Muscle layer of colon (tissue), 2 donors: ENCODE data around the gene COL26A1.
"Not testable (repeated sequence)": the region's sequence is repeated elsewhere in the genome, so short reads cannot be mapped to it uniquely, and the experiment has no call there.

Experiments used
- H3K27ac ChIP-seq: one replicate; pipeline ENCODE4 v1.7.0; 2013; ENCODE audit warnings: low read depth, mild to moderate bottlenecking, low read length, moderate library complexity
- H3K27me3 ChIP-seq, 2 donors: one replicate each; pipeline ENCODE4 v1.7.0; 2013; ENCODE audit warnings: low read length in 2 of 2, mild to moderate bottlenecking in 2 of 2; ENCODE audit not compliant: insufficient read depth in 2 of 2, control insufficient read depth in 1 of 2
- H3K36me3 ChIP-seq: one replicate; pipeline ENCODE4 v1.7.0; 2013; ENCODE audit warnings: mild to moderate bottlenecking, low read length; ENCODE audit not compliant: insufficient read depth
- H3K4me1 ChIP-seq: one replicate; pipeline ENCODE4 v1.7.0; 2013; ENCODE audit warnings: mild to moderate bottlenecking, low read length; ENCODE audit not compliant: insufficient read depth
- H3K4me3 ChIP-seq, 2 donors: one replicate each; pipeline ENCODE4 v1.7.0; 2013; ENCODE audit warnings: low read length in 2 of 2, low read depth in 1 of 2, mild to moderate bottlenecking in 1 of 2, moderate library complexity in 1 of 2
- H3K9ac ChIP-seq: one replicate; pipeline ENCODE4 v1.7.0; 2013; ENCODE audit warnings: low read length
- H3K9me3 ChIP-seq: one replicate; pipeline ENCODE4 v1.7.0; 2013; ENCODE audit warnings: mild to moderate bottlenecking, low read length
- donor health status: abdominal sarcoma.
- donor health status: Adenocarcinoma of cecum.

Gene COL26A1

GRCh38 chr7:101434155-101434554, 71.5 kb downstream of the COL26A1 start:
- not testable (repeated sequence) for H3K9me3 ChIP-seq, H3K36me3 ChIP-seq, H3K4me1 ChIP-seq, H3K4me3 ChIP-seq, H3K27ac ChIP-seq, H3K9ac ChIP-seq
- peaks cover 0 to 16% of the 10 kb centered on the region in 2 donors for H3K27me3 ChIP-seq

DNA sequence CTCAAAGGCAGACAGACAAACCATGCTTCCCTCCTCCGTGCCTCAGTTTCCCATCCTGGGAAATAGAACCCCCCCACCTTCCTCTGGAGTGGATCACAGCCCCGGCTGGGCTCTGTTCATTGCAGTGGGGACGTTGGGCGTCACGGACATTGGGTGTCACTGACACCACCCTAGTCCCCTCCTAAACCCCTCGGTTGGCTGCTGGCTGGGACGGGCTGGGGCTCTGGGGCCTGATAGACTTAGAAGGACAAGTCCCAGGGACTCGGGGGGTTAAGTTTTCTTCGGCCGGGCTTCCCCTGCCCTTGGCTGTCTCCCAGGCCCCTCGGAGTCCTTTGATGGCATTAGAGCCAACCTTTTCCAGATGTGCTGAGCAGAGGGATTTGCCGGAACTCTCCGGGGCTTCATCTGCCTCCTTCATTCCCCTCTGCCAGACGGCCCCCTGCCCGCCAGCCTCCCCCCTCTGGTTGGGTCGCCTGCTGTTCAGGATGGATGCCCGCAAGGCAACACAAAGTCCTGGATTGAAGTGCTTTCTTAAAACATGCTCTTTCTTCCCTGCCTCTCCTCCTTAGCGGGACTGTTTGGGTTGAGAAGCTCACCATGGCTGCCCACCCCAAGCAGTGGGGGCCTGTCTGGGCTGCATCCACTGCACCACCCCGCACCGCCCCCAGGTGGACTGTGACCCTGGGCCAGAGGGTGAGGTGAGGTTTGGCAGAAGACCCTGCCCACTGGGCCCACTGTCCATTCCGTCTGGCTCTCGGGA, 73.0 kb downstream of the COL26A1 start:
- no peak overlapping the region for H3K9ac ChIP-seq
- no peaks in the 10 kb centered on the region for H3K9me3 ChIP-seq
- peaks cover 0 to 16% of the 10 kb centered on the region in 2 donors for H3K27me3 ChIP-seq
- no peak overlapping the region for H3K4me3 ChIP-seq
- no peaks in the 10 kb centered on the region for H3K4me1 ChIP-seq
- no peak overlapping the region for H3K27ac ChIP-seq
- no peaks in the 10 kb centered on the region for H3K36me3 ChIP-seq

DNA sequence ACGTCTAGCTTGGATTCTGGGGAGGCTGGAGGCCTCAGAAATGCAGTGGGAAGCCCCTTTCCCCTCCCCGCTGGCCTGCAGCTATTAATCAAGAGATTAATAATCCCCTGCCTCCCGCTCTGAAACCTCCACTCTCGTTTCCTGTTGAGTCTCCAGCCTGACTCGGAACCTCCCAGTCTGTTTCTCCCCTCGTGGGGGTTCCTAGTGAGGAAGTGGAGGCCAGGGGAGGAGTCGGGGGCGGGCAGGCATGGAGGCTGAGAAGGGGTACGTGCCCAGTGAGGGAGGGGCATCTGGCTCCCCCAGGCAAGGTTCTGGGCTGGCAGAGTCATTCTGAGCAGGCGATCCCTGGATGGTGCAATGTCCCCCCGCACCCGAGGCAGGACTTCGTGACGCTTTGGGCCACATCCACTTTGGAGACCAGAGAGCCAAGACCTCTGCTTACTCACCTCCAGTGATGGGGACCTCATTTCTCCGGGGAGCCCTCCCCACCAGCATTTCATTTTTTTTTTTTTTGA, 73.6 kb downstream of the COL26A1 start:
- Histone ChIP-seq H3K4me1 (no peaks in the 10 kb centered on the region), H3K27ac (no peak overlapping the region), H3K9me3 (no peaks in the 10 kb centered on the region), H3K36me3 (no peaks in the 10 kb centered on the region), H3K4me3 (no peak overlapping the region), H3K27me3 (peaks cover 0 to 16% of the 10 kb centered on the region in 2 donors), H3K9ac (no peak overlapping the region)

GRCh38 chr7:101436857-101437576, 74.3 kb downstream of the COL26A1 start:
- H3K9ac ChIP-seq, result no peak overlapping the region
- H3K4me1 ChIP-seq, result no peaks in the 10 kb centered on the region
- no peak overlapping the region for H3K27ac ChIP-seq
- peaks cover 0 to 16% of the 10 kb centered on the region in 2 donors for H3K27me3 ChIP-seq
- H3K36me3 ChIP-seq, result no peaks in the 10 kb centered on the region
- no peak overlapping the region for H3K4me3 ChIP-seq
- H3K9me3 ChIP-seq, result no peaks in the 10 kb centered on the region

- no peak overlapping the region for H3K27ac ChIP-seq
- H3K9me3 ChIP-seq, result no peaks in the 10 kb centered on the region
- no peak overlapping the region for H3K4me3 ChIP-seq
- H3K27me3 ChIP-seq, result no peaks in the 10 kb centered on the region
- no peaks in the 10 kb centered on the region for H3K36me3 ChIP-seq
- H3K9ac ChIP-seq, result no peak overlapping the region
- H3K4me1 ChIP-seq, result no peaks in the 10 kb centered on the region
Measured at GRCh38 chr7:101441890-101442289, 79.2 kb downstream of the COL26A1 start.

- no peaks in the 10 kb centered on the region for H3K4me1 ChIP-seq
- H3K27me3 ChIP-seq, result no peaks in the 10 kb centered on the region
- no peaks in the 10 kb centered on the region for H3K36me3 ChIP-seq
- H3K27ac ChIP-seq, result no peak overlapping the region
- no peak overlapping the region for H3K4me3 ChIP-seq
- no peak overlapping the region for H3K9ac ChIP-seq
- no peaks in the 10 kb centered on the region for H3K9me3 ChIP-seq
Measured at GRCh38 chr7:101442426-101443070, 79.9 kb downstream of the COL26A1 start.

- H3K4me3 ChIP-seq, result no peak overlapping the region
- H3K9ac ChIP-seq, result no peak overlapping the region
- no peaks in the 10 kb centered on the region for H3K4me1 ChIP-seq
- H3K27ac ChIP-seq, result no peak overlapping the region
- no peaks in the 10 kb centered on the region for H3K9me3 ChIP-seq
- H3K27me3 ChIP-seq, result no peaks in the 10 kb centered on the region
- H3K36me3 ChIP-seq, result no peaks in the 10 kb centered on the region
Measured at GRCh38 chr7:101450064-101450463, 87.4 kb downstream of the COL26A1 start.

- H3K4me3 ChIP-seq, result no peak overlapping the region
- H3K27me3 ChIP-seq, result no peaks in the 10 kb centered on the region
- H3K9ac ChIP-seq, result no peak overlapping the region
- H3K36me3 ChIP-seq, result no peaks in the 10 kb centered on the region
- H3K9me3 ChIP-seq, result no peaks in the 10 kb centered on the region
- H3K4me1 ChIP-seq, result no peaks in the 10 kb centered on the region
- H3K27ac ChIP-seq, result no peak overlapping the region
Measured at GRCh38 chr7:101453617-101454016, 90.9 kb downstream of the COL26A1 start.

- H3K9ac ChIP-seq, result no peak overlapping the region
- no peaks in the 10 kb centered on the region for H3K27me3 ChIP-seq
- H3K9me3 ChIP-seq, result no peaks in the 10 kb centered on the region
- no peaks in the 10 kb centered on the region for H3K4me1 ChIP-seq
- H3K4me3 ChIP-seq, result no peak overlapping the region
- no peaks in the 10 kb centered on the region for H3K36me3 ChIP-seq
- no peak overlapping the region for H3K27ac ChIP-seq
Measured at GRCh38 chr7:101457001-101457750, 94.5 kb downstream of the COL26A1 start.

DNA sequence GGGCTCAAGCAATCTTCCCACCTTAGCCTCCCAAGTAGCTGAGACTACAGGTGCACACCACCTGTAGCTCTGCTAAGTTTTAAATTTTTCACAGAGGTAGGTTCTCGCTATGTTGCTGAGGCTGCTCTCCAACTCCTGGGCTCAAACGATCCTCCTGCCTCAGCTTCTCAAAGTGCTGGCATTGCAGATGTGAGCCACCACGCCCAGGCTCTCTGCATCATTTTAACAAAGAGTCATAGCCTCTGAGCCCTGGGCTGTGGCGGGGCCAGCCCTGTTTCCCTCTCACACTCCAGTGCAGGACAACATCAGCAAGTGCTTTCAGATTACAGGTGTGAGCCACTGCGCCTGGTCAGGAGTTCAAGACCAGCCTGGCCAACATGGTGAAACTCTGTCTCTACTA, 102.5 kb downstream of the COL26A1 start:
- H3K36me3 ChIP-seq, result no peaks in the 10 kb centered on the region
- H3K4me1 ChIP-seq, result no peaks in the 10 kb centered on the region
- no peak overlapping the region for H3K9ac ChIP-seq
- no peaks in the 10 kb centered on the region for H3K27me3 ChIP-seq
- H3K9me3 ChIP-seq, result no peaks in the 10 kb centered on the region
- H3K4me3 ChIP-seq, result no peak overlapping the region
- H3K27ac ChIP-seq, result no peak overlapping the region
